Measurements from ENCODE around the gene MCRS1. TPM values are rescaled to one million over a fixed set of nuclear protein-coding genes. Genes with fewer than 3 reads are reported as not detected.

Gene MCRS1
- total and polyA plus RNA-seq, 10 of the 15 experiments (the other 5 are each of a cell fraction or from before 2014, with no cell fraction given) = 34.3 to 82.8 (median 57.6) TPM

DNA sequence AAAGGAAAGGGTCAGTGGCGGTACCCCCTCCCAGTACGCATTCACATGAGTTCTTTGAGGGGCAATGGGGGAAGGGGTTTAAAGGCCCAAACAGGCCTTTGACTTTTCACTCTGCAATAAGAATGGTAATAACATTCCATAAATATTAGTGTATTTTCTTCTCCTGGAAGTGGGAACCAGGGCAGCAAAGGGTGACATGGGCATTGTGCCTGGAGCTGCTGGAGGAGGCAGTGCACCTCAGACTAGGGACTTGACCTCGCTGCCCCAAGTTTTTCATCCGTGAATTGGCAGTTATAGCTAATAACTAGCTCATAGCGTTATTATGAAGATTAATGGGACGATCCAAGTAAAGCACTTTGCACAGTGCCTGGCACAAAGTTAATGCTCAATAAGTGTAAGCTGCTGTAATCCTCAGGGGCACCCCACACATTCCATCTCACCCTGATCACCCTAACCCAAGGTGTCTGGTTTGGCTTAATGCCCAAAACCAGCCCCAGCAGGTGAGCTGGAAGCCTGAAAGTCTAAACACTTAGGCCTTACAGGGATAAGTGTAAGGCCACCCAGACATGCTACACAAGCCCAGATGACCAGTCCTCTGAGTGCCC lies 31.9 kb downstream of the MCRS1 start:
- H3K36me3 ChIP-seq (ENCODE audit: control insufficient read depth in 2 of 2, insufficient read depth in 2 of 2, low read length in 1 of 2) = no peaks in the 10 kb centered on the region
- H2AFZ ChIP-seq (ENCODE audit: control insufficient read depth, low read depth, low read length) = no peak overlapping the region
- no peak overlapping the region for H3K27ac ChIP-seq (ENCODE audit: control insufficient read depth, insufficient read depth)
- intact Hi-C loops (cut with micrococcal nuclease; ENCODE audit: unreplicated experiment) (no loop called here), in situ Hi-C loops (cut with MboI) (no loop called here)
- ChIA-PET SMC1A (ENCODE audit: uncharacterized antibody, unreplicated experiment) (interaction anchor here (1.1 to 1.4 kb wide), 3 partner anchors 12 to 234 kb away, joined by 3 to 6 read pairs (median 3); no protein-coding TSS in a partner anchor), POLR2A (interaction anchor here (0.5 to 0.6 kb wide), 2 partner anchors 96 to 274 kb away, joined by 3 to 4 read pairs; no protein-coding TSS in a partner anchor), CTCF (interaction anchor here (0.6 to 2.9 kb wide), 9 partner anchors 11 to 247 kb away, joined by 3 to 10 read pairs (median 4); no protein-coding TSS in a partner anchor), RAD21 (ENCODE audit: unreplicated experiment) (interaction anchor here (1.7 kb wide), 1 partner anchor 22 kb away, joined by 6 read pairs; no protein-coding TSS in a partner anchor)
- ATAC-seq (no peak), FAIRE-seq (no peak), DNase-seq (ENCODE audit: low read depth, low spot score) (no peak)
- no TSS peak for BruUV-seq (replicated peaks)
- 58% methylated on average over 6 of the region's 6 CpGs for WGBS (ENCODE audit: insufficient coverage, insufficient replicate concordance, low lambda C conversion rate, missing lambda C conversion rate)
- no peak overlapping the region for H3K4me3 ChIP-seq
- H3K27me3 ChIP-seq (replicated peaks in 1 of 2; ENCODE audit: control insufficient read depth in 2 of 2, insufficient read depth in 2 of 2, low read length in 1 of 2) = peaks cover 13 to 21% of the 10 kb centered on the region in 2 experiments
- no peak overlapping the region for H3K9ac ChIP-seq (ENCODE audit: control insufficient read depth, insufficient read depth, low read length)
- H3K4me1 ChIP-seq (ENCODE audit: control insufficient read depth, insufficient read depth, low read length) = peaks cover 14% of the 10 kb centered on the region
- H3K4me2 ChIP-seq (ENCODE audit: control insufficient read depth, insufficient read depth) = no peak overlapping the region
- H4K20me1 ChIP-seq (ENCODE audit: control insufficient read depth, insufficient read depth) = no peaks in the 10 kb centered on the region; the same call in 1 of the 2 replicates
- H3K79me2 ChIP-seq (ENCODE audit: control insufficient read depth, insufficient read depth, low read length) = no peaks in the 10 kb centered on the region
- no peaks in the 10 kb centered on the region for H3K9me3 ChIP-seq (replicated peaks; ENCODE audit: control insufficient read depth, insufficient read depth, low read length)
- TF ChIP-seq CHD2 (IDR thresholded peaks at IDR 0.05; ENCODE audit: borderline replicate concordance, low read depth, low read length) (no peak), BCLAF1 (IDR thresholded peaks at IDR 0.05) (no peak), MEF2A (IDR thresholded peaks at IDR 0.05; ENCODE audit: insufficient read depth, low read depth, low read length) (no peak), NR2C2 (IDR thresholded peaks at IDR 0.05; ENCODE audit: borderline replicate concordance, control insufficient read depth, insufficient read length, low read depth) (no peak), SREBF1 (IDR thresholded peaks at IDR 0.05; ENCODE audit: low read length) (no peak), SUPT20H (IDR thresholded peaks at IDR 0.05; ENCODE audit: borderline replicate concordance, control insufficient read depth, low read depth, low read length) (no peak), ATF7 (IDR thresholded peaks at IDR 0.05; ENCODE audit: low read depth) (no peak), SREBF2 (IDR thresholded peaks at IDR 0.05; ENCODE audit: low read length) (no peak), ZBTB11 (CRISPR knock-in tag; IDR thresholded peaks at IDR 0.05) (no peak), RAD21 (IDR thresholded peaks at IDR 0.05; ENCODE audit: insufficient read depth, low read depth, low read length) (no peak), PAX5 (IDR thresholded peaks at IDR 0.05; ENCODE audit: borderline replicate concordance, low read depth, low read length) (no peak), POLR2AphosphoS5 (IDR thresholded peaks at IDR 0.05; ENCODE audit: low read length) (no peak), HDGF (IDR thresholded peaks at IDR 0.05) (no peak), TAF1 (IDR thresholded peaks at IDR 0.05; ENCODE audit: borderline replicate concordance, low read depth, low read length) (no peak), YY1 (IDR thresholded peaks at IDR 0.05; ENCODE audit: low read depth, low read length) (no peak)
- TF ChIP-seq, protein P1, sequence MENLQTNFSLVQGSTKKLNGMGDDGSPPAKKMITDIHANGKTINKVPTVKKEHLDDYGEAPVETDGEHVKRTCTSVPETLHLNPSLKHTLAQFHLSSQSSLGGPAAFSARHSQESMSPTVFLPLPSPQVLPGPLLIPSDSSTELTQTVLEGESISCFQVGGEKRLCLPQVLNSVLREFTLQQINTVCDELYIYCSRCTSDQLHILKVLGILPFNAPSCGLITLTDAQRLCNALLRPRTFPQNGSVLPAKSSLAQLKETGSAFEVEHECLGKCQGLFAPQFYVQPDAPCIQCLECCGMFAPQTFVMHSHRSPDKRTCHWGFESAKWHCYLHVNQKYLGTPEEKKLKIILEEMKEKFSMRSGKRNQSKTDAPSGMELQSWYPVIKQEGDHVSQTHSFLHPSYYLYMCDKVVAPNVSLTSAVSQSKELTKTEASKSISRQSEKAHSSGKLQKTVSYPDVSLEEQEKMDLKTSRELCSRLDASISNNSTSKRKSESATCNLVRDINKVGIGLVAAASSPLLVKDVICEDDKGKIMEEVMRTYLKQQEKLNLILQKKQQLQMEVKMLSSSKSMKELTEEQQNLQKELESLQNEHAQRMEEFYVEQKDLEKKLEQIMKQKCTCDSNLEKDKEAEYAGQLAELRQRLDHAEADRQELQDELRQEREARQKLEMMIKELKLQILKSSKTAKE (IDR thresholded peaks at IDR 0.05; ENCODE audit: low read depth, poor library complexity, severe bottlenecking) = no peak

Measured in GM12878 (cell line).